HG03457 (cell line): ENCODE results near the gene C11orf42.
"Not testable (repeated sequence)": the region's sequence is repeated elsewhere in the genome, so short reads cannot be mapped to it uniquely, and the experiment has no call there.

Experiments
- ATAC-seq: cut with Tn5 transposase; IDR thresholded peaks from one replicate; pipeline ENCODE4 v1.9.1; 2021; ENCODE audit warnings: moderate number of reproducible peaks; ENCODE audit not compliant: unreplicated experiment

The C11orf42 gene

GRCh38 chr11:6219359-6219758 lies 14.0 kb downstream of the C11orf42 start:
- no peak for ATAC-seq

DNA sequence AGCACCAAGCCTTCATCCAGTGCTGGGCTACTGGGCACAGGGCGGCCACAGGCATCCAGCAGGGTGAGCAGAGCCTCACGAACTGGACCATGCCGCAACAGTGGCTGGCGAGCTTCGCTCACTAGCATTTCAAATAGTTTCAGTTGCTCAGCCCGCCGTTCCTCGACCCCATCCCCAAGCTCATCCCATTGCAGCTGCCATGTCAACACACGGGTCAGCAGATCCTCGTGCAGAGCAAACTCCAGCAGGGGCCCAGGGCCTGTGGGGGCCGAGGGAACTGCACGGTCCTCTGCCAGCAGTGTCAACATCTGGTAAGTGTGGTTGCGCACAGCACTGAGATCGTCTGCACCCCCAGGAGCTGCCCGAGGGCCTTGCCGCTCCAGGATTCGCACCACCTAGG lies 18.5 kb downstream of the C11orf42 start:
- ATAC-seq: no peak

- ATAC-seq: no peak
Observed at GRCh38 chr11:6224421-6224820, 19.1 kb downstream of the C11orf42 start.

- ATAC-seq: no peak
Observed at GRCh38 chr11:6225024-6225423, 19.7 kb downstream of the C11orf42 start.

GRCh38 chr11:6225896-6226295 lies 20.5 kb downstream of the C11orf42 start:
- no peak for ATAC-seq

- no peak for ATAC-seq
Observed at GRCh38 chr11:6228520-6228919, 23.2 kb downstream of the C11orf42 start.

GRCh38 chr11:6229911-6230310 lies 24.6 kb downstream of the C11orf42 start:
- ATAC-seq: no peak

- no peak for ATAC-seq
Observed at GRCh38 chr11:6232899-6233298, 27.5 kb downstream of the C11orf42 start.

DNA sequence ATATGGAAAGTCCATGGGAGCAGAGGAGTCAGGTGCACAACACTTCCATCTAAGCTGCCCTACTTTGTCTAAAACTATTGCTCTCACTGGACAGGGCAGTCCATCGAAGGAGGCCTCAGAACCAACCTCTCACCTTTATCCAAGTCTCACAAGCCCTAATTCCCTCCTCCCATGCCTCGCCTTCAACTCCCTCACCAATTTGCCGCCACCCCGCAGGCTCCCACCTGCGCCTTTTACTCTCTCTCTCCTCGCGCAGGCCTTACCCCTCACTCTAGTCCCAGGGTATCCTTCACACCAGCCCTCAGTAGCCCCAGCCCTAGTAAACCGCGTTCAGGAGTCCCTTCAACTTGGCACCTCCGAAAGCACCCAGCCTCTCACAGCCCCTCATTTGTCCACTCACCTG lies 28.6 kb downstream of the C11orf42 start:
- ATAC-seq: no peak

- ATAC-seq: peak; percentile 94
Observed at GRCh38 chr11:6234387-6235107, 29.2 kb downstream of the C11orf42 start, which contains the start of gene FHIP1B. TSS of gene FHIP1B (minus strand) at chr11:6234636. CDS start at chr11:6224516, 10,120 bp downstream.

DNA sequence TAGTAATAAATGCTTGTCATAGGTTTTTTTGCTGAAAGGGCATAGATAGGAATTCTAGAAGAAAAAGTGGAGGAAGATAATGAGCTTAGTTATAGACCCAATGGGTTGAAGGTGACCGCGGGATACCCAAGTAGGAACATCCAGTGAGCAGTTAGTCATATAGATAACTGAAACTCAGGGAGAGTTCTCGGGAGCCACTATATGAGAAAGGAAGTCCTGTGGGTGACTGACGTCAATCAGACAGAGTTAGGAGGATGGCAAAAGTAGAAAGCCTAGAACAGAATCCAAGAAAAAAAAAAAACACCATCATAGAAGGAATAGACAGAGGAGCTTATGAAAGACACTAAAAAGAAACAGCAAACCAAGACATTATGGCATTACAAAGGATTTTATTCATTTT lies 31.9 kb downstream of the C11orf42 start:
- ATAC-seq: no peak

DNA sequence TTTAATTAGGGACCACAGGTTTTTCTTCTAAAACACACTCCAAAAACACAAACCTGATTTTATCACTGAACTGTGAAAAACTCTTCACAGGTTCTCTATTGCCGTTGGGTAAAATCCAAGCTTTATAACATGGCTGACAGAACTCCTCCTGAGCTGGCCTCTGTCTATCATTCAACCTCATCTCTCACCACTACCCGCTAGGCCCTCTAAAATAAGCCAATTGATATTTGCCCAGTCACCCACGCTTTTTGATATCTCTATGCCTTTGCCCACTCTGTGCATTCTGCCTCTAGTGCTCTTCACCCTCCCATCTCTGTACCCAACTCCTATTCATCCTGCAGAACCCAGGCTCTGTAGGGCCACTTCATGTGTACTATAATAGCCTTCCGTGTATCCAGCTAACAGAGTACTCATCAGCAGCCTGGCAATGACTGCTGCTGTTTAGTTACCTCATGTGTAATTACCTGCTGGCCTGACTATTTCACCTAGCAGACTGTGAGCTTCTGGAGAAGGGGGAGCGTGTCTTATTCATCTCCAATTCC lies 32.5 kb downstream of the C11orf42 start:
- no peak for ATAC-seq

GRCh38 chr11:6238902-6239301 lies 33.5 kb downstream of the C11orf42 start, which contains the start of gene CNGA4:
TSS of gene CNGA4 (plus strand) at chr11:6239089. CDS start at chr11:6239207, 118 bp downstream.
- ATAC-seq: no peak

GRCh38 chr11:6240139-6240538 lies 34.8 kb downstream of the C11orf42 start:
- ATAC-seq: no peak

DNA sequence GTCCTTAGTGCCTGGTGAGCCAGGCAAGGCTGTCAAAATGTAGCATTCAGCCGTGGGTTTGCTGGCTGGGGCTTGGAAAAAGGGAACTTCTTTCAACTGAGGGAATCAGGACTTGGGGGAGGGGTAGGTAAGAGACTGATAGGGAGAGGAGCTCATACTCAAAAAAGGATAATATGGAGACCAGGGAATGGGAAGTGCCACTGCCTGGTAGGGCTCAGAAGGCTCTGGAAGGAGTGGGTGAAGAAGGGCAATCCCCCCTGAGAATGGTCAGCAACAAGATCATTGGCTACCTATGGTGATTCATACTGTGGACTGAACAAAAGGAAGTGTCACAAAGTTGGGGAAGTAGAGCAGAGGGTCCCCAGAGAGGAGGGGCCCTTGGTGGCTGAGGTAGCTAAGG lies 35.4 kb downstream of the C11orf42 start:
- no peak for ATAC-seq

- ATAC-seq: no peak
Observed at GRCh38 chr11:6241316-6241715, 36.0 kb downstream of the C11orf42 start.

- ATAC-seq: no peak
Observed at GRCh38 chr11:6245536-6245935, 40.2 kb downstream of the C11orf42 start.

DNA sequence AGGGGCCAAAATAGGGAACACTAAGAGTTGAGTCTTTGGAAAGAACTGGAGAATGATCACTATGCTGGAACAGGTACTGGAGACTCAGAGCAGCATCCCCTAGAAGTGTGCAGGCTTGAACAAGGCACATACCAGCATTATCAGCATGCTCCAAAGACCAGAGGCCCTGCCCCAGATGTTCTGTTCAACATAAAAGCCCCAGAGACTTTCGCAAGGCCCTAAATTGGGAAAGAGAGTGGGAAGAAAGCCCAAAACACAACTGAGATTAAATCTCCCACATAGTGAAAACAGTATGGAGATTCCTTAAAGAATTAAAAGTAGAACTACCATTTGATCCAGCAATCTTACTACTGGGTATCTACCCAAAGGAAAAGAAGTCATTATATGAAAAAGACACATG lies 42.9 kb downstream of the C11orf42 start:
- no peak for ATAC-seq

- not testable (repeated sequence) for ATAC-seq
Observed at GRCh38 chr11:6248897-6249296, 43.5 kb downstream of the C11orf42 start.

GRCh38 chr11:6249770-6250555 lies 44.6 kb downstream of the C11orf42 start:
- no peak for ATAC-seq

DNA sequence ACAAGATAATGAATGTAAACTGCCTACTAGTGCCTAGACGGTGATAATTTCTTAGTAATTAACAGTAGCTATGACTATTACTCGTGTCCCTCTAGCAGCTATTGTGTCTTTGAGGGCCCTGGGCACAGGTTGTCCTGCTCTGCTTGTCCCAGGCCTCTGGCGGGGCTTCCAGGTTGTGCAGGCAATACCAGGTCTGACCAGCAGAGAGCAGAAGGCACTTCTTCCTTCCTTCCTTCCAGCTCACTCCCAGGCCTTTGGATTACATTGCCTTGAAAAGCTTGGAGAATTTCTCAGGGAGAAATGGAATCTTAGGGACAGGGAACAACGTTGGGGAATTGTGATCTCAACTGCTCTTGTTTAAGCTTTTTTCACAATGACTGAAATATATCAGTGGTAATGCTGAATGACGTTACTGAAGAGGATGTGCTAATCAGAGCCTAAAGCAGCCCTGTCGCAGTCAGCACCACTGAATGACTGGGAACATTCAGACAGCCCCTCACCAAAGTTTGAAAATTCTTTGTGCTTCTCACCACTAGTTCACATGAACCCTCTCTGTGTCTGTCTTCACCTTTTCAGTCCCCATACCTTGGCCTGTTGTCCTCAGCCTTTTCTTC lies 45.9 kb downstream of the C11orf42 start:
- ATAC-seq: no peak
